HL-60 (cell line): ENCODE measurements around the gene CLSTN3.

ENCODE experiments used
- DNase-seq, 2 experiments: peaks; one replicate each; pipeline ENCODE4 v3.0.0-alpha.2; 2010 to 2020; ENCODE audit warnings: low read depth in 1 of 2, low spot score in 1 of 2
- H3K27ac ChIP-seq: fragments of 250-450 bp; sonication (Bioruptor Pico); replicated peaks from 2 replicates; pipeline ENCODE4 v1.5.1; 2020; ENCODE audit warnings: mild to moderate bottlenecking, moderate library complexity
- H3K27me3 ChIP-seq: fragments of 250-450 bp; sonication (Bioruptor Pico); 2 replicates; pipeline ENCODE4 v1.5.1; 2021; ENCODE audit warnings: mild to moderate bottlenecking, moderate library complexity; ENCODE audit not compliant: insufficient read depth, poor library complexity, severe bottlenecking
- H3K4me3 ChIP-seq: replicated peaks from 2 replicates; pipeline ENCODE4 v1.5.1; 2011; ENCODE audit warnings: mild to moderate bottlenecking, control low read depth, low read length; ENCODE audit not compliant: insufficient read depth
- GABPA ChIP-seq: IDR thresholded peaks from 2 replicates; pipeline ENCODE4 v1.6.1; 2012; ENCODE audit warnings: low read depth
- POLR2AphosphoS5 ChIP-seq: IDR thresholded peaks from 2 replicates; pipeline ENCODE4 v1.6.1; 2012; ENCODE audit warnings: low read depth
- SPI1 ChIP-seq: IDR thresholded peaks from 2 replicates; pipeline ENCODE4 v1.6.1; 2012; ENCODE audit warnings: low read depth, mild to moderate bottlenecking, borderline replicate concordance
- TF ChIP-seq, protein P1 (sequence below): IDR thresholded peaks from one replicate; pipeline ENCODE4 v1.5.1; 2011; ENCODE audit warnings: low read length, control low read depth, inconsistent platforms; ENCODE audit not compliant: insufficient read depth
- TF ChIP-seq, protein P2 (sequence below): IDR thresholded peaks from 2 replicates; pipeline ENCODE4 v1.6.1; 2012; ENCODE audit warnings: low read depth; ENCODE audit not compliant: insufficient replicate concordance

CLSTN3 gene

DNA sequence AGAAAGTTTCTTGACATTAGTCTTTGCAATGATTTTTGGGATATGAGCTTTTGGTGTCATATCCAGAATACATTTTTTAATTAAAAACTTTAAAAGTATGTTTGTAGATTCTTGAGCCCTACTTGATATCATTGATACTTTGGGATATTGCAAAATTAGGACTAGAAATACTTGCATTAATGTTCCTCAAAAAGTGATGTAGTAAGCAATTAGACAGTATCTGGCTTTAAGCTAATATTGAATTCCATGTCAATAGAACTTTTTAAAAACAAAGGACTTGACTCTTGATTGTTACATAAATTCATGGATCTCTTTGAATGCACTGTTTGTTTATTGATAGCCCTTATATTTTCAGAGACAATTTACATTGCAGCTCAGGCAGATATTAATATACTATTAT is 74.9 kb downstream of the CLSTN3 start:
- H3K27me3 ChIP-seq: no peaks in the 10 kb centered on the region
- no peak overlapping the region for H3K4me3 ChIP-seq
- DNase-seq: no peak
- TF ChIP-seq, protein P1, sequence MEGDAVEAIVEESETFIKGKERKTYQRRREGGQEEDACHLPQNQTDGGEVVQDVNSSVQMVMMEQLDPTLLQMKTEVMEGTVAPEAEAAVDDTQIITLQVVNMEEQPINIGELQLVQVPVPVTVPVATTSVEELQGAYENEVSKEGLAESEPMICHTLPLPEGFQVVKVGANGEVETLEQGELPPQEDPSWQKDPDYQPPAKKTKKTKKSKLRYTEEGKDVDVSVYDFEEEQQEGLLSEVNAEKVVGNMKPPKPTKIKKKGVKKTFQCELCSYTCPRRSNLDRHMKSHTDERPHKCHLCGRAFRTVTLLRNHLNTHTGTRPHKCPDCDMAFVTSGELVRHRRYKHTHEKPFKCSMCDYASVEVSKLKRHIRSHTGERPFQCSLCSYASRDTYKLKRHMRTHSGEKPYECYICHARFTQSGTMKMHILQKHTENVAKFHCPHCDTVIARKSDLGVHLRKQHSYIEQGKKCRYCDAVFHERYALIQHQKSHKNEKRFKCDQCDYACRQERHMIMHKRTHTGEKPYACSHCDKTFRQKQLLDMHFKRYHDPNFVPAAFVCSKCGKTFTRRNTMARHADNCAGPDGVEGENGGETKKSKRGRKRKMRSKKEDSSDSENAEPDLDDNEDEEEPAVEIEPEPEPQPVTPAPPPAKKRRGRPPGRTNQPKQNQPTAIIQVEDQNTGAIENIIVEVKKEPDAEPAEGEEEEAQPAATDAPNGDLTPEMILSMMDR: no peak
- H3K27ac ChIP-seq: no peak overlapping the region

GRCh38 chr12:7206691-7207090 is 76.5 kb downstream of the CLSTN3 start:
- no peak for DNase-seq
- Histone ChIP-seq H3K27ac (no peak overlapping the region), H3K27me3 (no peaks in the 10 kb centered on the region), H3K4me3 (no peak overlapping the region)
- TF ChIP-seq, protein P2, sequence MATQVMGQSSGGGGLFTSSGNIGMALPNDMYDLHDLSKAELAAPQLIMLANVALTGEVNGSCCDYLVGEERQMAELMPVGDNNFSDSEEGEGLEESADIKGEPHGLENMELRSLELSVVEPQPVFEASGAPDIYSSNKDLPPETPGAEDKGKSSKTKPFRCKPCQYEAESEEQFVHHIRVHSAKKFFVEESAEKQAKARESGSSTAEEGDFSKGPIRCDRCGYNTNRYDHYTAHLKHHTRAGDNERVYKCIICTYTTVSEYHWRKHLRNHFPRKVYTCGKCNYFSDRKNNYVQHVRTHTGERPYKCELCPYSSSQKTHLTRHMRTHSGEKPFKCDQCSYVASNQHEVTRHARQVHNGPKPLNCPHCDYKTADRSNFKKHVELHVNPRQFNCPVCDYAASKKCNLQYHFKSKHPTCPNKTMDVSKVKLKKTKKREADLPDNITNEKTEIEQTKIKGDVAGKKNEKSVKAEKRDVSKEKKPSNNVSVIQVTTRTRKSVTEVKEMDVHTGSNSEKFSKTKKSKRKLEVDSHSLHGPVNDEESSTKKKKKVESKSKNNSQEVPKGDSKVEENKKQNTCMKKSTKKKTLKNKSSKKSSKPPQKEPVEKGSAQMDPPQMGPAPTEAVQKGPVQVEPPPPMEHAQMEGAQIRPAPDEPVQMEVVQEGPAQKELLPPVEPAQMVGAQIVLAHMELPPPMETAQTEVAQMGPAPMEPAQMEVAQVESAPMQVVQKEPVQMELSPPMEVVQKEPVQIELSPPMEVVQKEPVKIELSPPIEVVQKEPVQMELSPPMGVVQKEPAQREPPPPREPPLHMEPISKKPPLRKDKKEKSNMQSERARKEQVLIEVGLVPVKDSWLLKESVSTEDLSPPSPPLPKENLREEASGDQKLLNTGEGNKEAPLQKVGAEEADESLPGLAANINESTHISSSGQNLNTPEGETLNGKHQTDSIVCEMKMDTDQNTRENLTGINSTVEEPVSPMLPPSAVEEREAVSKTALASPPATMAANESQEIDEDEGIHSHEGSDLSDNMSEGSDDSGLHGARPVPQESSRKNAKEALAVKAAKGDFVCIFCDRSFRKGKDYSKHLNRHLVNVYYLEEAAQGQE: no peak
- no peak for TF ChIP-seq POLR2AphosphoS5
- no peak for TF ChIP-seq GABPA
- TF ChIP-seq, protein P1: no peak
- TF ChIP-seq SPI1: no peak

DNA sequence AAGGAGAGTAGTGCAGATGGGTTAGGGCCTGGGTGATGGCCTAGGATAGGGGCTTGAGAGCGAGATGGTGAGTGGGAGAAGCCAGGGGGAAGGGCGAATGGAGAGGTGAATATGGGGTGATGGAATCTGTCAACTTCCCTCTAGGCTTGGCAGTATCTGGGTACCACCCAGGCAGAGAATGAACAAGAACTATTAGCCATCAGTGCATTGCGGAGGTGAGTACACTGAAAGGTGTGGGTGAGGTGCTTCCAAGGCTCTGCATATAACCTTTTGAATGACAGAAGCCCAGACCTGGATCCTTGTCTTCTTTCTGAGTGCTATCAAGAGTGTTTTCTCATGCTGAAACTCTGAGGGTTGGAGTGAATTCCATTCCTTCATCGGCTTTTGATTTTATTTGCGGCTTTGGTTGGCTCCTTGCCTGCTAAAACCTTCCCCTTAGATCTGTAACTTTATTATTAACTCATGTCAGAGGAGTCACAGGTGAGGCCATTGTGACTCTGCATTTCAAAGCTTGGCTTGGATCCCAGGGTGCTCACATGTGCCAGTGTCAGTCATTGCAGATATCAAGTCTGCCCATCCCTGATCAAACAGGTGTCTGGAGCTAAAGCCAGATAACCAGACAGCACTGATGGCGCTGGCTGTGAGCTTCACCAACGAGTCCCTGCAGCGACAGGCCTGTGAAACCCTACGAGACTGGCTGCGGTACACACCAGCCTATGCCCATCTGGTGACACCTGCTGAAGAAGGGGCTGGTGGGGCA is 77.9 kb downstream of the CLSTN3 start:
- TF ChIP-seq SPI1: no peak
- H3K27me3 ChIP-seq: no peaks in the 10 kb centered on the region
- no peak overlapping the region for H3K27ac ChIP-seq
- no peak overlapping the region for H3K4me3 ChIP-seq
- no peak for DNase-seq
